ENCODE measurements around the gene LMAN1L.
A peak's percentile ranks its signal among the peaks of the same experiment; 100 is the strongest.

Gene LMAN1L

DNA sequence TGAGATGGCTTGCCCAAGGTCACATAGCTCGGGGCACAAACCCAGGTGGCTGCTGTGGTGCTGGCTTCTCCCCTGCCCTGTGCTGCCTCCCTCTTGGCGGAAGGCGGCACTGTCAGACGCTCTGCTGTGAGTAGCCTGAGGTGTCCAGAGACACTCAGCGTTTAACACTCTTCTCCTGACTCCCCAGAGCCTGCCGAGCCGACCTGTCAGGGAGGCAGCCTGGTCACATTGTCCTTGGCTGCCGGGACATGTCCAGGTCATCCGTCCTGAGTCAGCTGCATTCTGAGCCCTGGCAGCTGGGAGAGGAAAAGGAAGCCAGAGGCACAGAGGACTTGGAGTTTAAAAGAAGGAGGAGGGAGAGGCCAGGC, 4.7 kb downstream of the LMAN1L start:
- no peak for DNase-seq

DNA sequence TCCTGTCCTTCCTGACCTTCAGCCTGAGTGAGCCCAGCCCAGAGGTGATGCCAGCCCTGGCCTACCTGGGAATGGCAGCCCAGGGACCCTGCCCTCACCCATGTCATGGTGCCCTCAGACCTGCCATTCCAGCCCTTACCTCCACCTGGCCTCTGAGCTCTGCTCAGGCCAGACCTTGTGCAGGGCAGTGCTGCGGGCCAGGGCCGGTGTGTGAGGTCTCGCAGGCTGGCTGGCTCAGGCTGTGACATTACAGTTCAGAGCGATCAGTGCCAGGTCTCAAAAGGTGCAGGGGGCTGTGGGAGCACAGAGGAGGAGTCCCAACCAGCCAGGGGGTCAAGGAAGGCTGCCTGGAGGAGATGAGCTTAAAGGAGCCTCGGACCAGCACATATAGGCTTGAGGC, 7.4 kb downstream of the LMAN1L start:
- DNase-seq, result no peak

DNA sequence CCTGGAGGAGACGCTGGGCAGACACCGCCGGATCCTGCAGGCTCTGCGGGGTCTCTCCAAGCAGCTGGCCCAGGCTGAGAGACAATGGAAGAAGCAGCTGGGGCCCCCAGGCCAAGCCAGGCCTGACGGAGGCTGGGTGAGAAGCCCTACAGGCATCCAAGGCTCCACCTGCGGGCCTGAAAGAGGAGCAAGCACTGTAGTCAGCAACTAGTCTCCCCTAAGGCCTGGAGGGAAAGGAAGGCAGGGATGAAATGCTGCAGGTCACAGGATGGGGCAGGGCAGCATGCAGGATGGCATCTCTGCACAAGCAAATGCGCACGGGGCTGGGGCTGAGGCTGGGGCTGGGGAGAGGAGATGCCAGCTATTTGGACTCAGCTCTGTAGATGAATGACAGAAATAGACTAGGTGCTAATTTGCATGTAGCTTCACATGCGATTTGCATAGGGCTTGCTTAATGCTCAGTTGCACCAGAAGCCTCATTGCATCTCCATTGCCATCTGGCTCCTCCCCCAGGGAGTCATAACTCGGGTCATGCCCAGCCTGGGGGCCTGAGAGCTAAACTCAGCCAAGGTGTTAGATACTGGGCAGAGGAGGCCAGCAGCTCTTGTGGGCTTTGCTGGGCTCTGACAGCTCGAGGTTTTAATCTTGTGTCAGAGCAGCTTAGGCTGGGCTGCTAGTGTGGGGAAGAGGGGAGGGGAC, 8.6 kb downstream of the LMAN1L start:
- DNase-seq, result peak; percentile 31 to 57 (median 46)

DNA sequence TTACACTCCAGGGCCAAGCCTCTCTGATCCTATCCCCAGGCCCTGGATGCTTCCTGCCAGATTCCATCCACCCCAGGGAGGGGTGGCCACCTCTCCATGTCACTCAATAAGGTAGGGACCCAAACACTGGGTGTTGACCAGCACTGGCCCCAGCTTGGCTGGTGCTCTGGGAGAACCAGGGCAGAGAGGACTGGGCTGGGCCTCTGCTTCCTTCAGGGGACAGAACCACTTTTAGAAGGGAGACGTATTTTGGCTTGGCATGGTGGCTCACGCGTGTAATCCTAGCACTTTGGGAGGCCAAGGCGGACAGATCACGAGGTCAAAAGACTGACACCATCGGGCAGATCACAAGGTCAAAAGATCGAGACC, 9.1 kb downstream of the LMAN1L start:
- no peak for DNase-seq

DNA sequence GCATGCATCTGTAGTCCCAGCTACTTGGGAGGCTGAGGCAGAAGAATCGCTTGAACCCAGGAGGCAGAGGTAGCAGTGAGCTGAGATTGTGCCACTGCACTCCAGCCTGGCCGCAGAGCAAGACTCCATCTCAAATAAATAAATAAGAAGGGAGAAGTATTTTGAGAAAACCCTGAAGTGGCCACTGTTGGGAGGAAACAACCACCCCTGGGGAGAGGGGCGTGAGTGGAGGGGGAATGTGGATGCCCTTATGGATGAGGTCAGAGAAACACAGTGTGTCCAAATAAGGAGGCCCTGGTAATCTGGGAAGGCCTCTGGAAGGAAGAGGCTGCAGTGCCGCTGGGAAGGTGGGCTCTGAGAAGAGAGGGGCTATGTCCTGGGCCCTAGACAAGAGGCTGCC, 9.6 kb downstream of the LMAN1L start:
- no peak for DNase-seq

DNA sequence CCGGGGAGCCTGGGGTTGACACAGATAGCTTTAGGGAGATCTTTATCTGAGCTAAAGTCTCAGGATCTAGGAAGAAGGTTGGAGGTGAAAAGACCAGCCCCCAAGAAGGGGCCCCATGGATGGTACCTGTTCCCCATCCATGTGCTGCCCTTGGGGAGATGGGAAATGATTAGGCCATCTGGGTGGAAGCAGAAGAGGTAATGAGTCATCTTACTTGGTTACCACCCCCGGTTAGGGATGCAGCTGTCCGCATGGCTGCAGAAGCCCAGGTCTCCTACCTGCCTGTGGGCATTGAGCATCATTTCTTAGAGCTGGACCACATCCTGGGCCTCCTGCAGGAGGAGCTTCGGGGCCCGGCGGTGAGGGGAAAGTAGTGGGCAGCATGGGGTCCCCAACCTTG, 10.7 kb downstream of the LMAN1L start:
- no peak for DNase-seq

DNA sequence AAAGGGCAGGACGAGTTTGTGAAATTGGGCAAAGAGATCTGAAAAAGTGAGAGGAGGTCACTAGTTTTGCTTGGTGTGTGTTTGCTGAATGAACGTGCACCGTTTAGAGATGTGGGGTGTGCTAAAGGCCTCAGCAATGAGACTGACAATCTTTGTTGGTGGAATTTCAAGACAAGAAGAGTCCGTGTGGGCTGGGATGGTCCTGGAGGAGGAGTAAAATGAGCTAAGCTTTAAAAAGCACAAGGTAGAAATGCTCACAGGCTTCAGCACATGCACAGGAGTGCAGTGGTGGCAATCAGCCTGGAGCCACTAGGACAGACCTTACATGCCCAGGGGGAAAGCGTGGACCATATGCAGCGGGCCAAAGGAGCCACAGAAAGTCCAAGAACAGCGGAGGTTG, 12.3 kb downstream of the LMAN1L start:
- DNase-seq, result no peak

DNA sequence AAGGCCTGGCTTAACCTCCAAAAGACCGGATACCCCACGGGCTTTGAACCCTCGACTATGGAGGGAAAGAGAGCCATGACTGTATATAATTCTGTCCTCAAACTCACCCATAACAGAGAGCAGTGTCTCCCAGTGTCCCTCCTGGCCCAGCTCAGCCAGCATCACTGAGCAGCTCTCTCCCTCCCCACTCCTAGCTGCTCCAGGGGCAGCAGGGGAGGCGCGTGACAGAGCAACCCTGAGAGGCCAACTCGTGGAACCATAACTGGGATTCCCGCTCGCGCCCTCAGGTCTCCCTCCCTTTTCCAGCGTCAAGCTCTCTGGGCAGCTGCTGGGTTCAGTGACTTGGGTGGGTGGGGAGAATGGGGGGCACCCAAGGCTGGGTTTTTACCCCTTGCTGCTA, 13.2 kb downstream of the LMAN1L start:
- no peak for DNase-seq

DNA sequence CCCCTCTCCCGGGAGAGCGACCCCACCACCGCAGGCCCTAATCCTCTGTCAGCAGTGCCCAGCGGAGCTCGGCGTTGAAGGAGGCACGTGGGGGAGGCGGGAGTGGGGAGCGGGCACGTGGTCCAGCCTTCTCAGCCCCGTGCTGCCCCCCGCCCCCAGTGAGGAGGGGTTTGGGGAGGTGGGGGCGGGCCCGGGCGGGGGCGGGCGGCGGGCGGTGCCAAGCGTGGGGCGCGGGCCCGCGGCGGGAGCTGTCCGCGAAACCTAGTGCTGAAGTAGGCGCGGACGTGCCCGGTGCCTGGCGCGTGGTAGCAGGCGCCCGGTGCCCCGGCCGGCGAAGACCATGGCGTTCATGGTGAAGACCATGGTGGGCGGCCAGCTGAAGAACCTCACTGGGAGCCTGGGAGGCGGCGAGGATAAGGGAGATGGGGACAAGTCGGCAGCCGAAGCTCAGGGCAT, 13.8 kb downstream of the LMAN1L start, which contains the start of gene CPLX3:
CPLX3 (plus strand) TSS at position 264 of the 456 bp plus-strand sequence; CDS start at position 341, 77 bp downstream.
- DNase-seq, result peak; percentile 25 to 69 (median 41)

DNA sequence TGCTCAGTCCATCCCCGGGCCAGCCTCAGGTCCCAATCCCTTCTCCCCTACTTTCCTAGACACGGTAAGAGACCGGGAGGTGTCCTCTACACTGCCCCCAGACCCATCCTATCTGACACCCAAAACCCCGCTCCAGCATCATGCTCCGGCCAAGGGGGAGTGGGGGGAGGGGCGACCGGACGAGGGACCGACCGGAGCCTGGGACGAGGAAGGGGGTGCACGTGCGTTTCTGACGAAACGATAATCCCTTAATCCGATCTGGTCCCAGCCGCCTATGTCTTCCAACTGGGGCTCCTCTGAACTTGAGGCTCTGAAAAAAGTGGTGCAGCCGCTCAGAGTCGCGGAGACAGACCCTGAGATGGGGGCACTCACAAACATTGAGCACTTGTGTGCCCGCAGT, 14.3 kb downstream of the LMAN1L start:
- no peak for DNase-seq

DNA sequence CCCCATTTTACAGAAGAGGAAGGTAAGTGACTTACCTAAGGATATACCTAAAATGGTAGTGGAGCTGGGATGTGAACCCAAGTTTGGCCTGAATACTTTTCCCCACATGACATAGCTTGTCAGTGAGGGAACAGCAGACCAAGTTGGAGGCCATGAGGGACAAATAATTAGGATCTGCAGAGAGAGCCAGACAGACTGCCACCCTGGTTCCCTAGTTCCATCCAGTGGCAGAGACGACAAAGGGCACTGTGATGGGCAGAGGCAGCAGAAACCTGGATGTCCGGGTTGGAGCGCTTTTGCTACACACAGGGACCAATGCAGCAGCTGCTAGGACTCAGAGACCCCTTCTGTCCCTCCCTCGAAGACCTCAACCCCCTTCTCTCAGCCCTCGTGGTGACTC, 15.0 kb downstream of the LMAN1L start:
- no peak for DNase-seq

DNA sequence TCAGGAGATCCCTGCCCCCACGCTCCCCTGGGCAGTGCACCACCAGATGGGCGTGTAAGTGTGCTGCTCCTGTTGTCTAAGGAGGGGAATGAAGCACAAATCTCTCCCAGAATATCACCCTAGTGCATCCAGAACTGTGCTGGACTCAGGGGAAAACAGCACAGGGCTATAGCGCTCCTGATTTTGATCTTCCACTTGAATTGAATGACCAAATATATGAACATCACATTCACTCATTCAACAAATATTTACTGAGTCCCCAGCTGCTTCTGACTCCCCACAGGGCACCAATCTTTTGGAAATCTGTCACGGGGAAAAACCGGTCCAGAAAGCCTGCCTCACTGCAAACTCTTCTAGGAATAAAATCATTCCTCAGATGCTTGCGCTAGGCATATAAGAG, 16.2 kb downstream of the LMAN1L start:
- DNase-seq, result no peak

DNA sequence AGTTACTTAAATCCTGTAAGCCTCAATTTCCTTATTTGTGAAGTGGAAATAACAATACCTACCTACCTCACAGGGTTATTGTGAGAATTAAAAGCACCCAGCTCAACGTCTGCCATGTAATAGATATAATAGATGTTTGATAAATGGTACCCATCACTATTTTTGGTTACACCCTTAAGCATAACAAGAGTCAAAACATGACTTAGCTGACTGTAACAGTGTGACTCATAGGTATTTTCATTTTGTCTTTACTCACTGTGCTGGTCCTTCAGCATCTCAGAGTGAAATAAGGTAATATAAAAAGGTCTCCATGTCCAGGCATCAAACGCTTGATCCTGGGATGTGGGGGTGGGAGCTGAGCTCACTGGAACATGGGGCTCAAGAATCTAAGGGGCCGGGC, 16.9 kb downstream of the LMAN1L start:
- peak in 1 of 3 donors; percentile 15 for DNase-seq

DNA sequence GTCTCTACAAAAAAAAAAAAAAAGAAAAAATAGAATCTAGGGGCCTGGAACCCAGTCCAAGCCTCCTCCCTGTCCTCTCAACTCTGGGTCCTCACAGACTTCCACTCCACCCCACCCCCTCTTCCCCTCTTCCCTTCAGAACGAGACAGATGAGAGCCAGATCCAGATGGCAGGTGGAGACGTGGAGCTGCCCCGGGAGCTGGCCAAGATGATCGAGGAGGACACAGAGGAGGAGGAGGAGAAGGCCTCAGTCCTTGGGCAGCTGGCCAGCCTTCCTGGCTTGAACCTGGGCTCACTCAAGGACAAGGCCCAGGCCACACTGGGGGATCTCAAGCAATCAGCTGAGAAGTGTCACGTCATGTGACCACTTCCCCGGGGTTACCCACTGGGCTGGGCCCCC, 17.4 kb downstream of the LMAN1L start:
- DNase-seq, result no peak

DNA sequence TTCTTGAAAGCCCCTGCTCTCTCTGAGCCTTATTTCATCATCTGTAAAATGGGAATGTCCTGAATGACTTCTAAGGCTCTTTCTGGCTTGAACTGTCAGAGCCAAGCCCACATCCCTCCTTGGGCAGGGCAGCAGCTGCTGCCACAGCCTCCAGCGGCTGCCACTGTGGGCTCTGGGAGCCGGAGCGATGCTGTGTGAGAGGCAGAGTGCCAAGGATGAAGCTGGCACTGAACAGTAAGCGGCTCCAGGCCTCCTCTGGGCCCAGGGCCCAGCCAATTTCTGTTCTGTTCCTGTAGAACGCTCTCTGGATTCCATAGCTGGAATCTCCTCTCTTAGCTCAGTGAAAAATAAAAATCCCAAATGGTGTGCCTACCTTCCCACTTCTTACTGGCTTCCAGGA, 18.2 kb downstream of the LMAN1L start:
- DNase-seq, result no peak

DNA sequence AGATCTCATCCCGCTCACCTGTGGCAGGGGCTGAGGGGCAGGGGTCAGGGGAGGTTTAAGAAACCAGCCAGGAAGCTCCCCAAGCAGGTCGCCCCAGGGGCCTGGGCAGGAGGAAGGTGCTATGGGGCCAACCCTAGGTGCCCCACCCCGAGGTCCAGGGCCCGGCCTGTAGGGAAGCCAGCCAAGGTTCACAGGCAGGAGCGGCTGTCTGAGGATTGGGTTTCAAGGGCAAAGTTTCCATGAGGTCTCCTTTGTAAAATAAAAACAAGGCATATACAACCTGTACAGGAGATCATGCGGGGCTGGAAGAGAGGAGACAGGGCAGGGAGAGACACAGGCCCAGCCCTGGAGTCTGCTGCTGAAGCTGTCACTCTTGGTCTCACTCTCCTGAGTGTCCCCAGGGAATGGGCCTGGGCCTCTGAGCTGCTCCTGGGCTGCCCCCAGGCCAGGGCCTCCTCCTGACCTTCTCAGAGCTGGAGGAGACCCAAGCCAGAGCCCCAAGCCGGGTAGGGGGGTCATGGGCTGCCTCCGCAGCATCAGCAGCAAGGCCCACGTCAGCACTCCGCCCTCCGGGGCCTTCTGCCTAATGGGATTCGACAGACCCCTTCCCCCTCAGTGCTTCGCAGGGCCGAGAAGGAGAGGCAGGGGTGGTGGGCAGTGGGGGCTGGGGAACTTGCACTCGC, 19.3 kb downstream of the LMAN1L start:
- DNase-seq, result no peak

DNA sequence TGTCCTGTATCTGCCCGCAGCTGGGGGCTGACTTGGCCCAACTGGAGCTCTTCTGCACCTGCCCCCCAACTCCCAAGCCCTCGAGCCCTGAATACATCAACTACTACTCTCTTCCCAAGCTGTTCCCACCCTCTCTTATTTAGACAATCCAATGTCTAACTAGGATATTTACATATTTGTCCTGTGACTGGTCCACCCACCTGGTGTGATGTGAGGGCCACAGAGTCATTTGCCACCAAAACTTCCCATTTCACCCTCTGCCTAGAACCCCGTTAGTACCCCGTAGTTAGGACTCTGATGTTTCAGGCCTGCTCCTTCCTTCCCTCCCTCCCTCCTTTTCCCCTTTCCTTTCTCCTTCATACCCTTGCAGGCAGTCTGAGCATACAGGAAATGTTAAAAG, 20.2 kb downstream of the LMAN1L start:
- peak; percentile 19 to 38 (median 36) for DNase-seq

DNA sequence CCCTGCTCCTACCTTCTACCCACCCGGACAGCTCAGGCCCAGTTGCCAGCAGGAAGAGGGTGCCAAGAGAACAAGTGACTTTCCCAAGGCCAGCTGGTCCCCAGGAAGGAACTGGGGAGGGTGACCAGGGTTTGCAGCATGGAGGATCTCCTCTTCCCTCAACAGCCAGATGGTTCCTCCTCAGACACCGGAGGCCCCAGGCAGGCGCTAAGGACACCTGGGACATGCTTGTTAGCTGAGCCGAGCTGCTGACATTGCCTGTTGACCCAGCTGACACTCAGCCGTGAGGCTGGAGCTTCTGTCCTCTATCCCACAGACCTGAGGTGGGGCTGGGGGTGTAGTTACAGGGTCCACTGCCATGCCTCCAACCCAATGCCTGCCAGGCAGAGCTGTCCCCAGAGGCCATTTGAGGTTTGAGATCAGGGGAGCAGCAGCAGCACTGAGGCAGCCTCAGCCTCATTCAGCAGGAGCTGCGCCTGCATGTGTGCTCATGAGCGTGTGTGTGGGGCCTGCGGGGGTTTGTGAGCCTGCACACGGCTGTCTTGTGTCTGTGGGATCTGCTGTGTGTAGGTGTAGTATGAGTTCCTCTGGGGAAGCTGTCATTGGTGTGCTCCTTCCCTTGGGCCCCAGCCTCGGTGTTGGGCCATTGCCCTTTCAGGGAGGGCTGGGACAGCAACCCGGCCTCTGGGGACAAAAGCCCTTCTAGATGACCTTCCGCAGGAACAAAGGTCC, 20.9 kb downstream of the LMAN1L start:
- peak in 1 of 3 donors; percentile 23 for DNase-seq

DNA sequence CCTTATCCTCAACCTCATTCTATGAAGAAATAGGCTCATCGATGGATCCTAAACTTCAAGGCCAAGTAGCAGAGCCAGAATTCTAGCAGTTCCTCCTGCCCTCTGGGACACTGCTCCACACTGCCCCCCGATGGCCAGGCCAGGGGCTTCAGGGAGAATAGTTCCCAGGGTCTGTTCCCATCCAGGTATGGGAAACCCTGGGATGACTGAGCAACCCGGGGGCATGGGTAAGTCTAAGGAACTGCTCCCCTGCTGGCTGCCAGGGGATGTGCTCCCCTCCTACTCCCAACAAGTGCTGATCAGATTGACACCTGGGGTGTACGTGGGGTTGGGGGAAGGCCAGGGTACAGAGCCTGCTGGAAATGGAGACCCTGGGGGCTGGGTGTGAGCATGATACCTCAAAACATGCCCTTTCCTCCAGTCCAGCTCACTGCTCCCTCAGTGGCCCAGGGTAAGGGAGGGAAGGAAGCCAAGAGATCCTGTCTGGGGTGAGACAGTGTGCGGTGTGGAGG, 22.7 kb downstream of the LMAN1L start:
- DNase-seq, result peak; percentile 68 to 83 (median 70)

DNA sequence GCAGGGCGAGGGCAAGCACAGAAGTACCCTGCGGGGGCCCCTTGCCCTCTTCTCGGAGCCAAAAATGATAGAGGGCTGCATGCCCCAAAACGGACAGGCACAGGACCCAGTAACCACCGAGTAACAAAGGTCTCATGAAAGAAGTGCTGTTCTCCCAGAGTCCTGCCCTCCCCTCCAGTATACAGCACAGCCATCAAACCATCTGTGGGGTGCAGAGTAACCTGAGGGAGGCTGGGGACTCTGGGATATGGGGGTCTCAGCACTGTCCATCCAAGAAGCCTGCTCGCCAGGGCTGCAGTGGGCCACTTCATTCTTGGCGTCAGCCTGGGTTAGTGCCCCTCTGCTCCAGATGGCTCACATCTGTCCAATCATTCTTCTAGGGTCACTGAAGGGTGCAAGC, 24.2 kb downstream of the LMAN1L start:
- no peak for DNase-seq

DNA sequence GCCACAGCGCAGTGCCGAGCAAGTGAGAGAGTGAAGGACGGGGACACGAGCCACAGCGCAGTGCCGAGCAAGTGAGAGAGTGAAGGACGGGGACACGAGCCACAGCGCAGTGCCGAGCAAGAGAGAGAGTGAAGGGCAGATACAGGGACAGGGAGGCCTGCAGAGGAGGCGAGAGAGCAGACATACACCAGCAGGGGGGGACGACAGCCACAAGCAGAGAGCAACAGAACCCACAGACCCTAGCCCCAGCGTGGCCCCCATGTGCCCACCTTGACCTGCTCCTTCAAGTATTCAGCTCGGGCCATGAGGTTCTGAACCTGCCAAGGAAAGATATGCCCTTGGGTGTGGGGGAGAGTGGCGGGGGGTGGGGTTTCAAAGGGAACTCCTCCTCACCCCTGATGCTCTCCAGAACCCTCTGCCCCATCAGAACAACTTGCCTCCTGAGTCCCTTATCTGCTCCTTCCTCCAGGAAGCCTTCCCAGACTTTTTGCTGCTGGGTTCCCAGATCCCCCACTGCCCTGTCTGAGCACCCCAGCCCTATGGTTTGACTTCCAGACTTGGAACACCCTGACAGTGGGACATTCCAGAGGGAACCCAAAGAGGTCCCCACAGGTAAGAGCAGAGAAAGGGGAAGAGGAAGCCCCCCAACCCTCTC, 25.0 kb downstream of the LMAN1L start:
- no peak for DNase-seq

DNA sequence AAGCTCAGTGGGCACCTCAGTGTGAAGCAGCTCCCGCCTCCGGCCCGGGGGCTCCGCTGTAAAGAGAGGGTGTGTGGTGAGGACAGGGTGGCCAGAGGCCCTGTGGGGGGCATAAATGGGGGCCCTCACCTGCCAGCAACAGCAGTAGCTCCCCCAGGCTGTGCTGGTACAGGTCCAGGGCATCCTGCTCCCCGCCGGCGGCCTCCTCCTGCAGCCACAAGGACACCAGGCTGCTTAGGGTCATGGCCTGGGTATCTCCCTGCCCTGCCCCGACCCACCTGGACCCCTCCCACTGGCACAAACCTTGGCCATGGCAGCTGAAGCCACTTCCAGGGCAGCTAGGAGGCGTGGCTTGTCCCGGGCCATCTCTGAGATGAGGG, 25.5 kb downstream of the LMAN1L start:
- no peak for DNase-seq

All from suppressor macrophage treated with lipopolysaccharide for 1 hour (primary cell).